PC-3 (cell line): Measurements from ENCODE around the gene TNS3.

Experiments
- EZH2 ChIP-seq: fragments of 300-600 bp; sonication (generic); IDR thresholded peaks from one replicate; pipeline ENCODE4 v1.6.1; 2017; ENCODE audit warnings: antibody characterized with exemption, mild to moderate bottlenecking, low read length; ENCODE audit not compliant: unreplicated experiment
- TF ChIP-seq, protein P1 (sequence below): fragments of 300-600 bp; sonication (generic); conservative IDR thresholded peaks from 2 replicates; pipeline ENCODE4 v1.5.1; 2017; ENCODE audit warnings: antibody characterized with exemption, low read depth, mild to moderate bottlenecking, low read length

DNA sequence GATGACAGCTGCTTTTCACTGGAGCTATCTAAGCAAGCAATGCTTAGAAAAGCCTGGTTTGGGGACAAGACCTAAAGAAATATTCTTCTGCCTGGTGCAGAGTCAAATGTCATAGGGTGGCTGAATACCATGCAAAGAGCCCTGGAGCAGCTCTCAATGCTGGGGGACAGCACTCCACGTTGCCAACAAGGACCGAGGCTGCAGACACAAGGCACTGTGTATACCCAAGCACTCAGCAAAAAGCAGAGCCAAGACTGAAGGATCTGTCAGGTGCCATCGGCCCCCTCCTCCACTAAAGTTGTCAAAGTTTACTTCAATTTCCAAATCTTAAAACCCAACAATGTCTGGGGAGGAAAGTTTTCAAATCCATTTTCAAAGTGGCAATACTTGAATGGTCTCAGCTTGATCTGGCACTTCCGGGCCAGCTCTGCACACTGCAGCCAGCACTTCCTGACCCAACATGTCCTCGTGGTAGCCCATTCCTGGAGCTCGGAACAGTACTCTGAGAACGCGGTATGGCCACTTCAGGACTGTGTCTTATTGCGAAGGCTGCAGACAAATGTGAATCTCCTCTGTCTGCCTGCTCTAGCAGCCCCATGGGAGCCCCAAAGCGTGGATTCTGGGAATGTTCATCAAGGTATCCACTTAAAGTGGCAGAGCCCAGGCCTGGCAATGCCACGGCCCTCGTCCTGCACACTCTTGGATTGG lies 191.8 kb downstream of the TNS3 start:
- TF ChIP-seq, protein P1, sequence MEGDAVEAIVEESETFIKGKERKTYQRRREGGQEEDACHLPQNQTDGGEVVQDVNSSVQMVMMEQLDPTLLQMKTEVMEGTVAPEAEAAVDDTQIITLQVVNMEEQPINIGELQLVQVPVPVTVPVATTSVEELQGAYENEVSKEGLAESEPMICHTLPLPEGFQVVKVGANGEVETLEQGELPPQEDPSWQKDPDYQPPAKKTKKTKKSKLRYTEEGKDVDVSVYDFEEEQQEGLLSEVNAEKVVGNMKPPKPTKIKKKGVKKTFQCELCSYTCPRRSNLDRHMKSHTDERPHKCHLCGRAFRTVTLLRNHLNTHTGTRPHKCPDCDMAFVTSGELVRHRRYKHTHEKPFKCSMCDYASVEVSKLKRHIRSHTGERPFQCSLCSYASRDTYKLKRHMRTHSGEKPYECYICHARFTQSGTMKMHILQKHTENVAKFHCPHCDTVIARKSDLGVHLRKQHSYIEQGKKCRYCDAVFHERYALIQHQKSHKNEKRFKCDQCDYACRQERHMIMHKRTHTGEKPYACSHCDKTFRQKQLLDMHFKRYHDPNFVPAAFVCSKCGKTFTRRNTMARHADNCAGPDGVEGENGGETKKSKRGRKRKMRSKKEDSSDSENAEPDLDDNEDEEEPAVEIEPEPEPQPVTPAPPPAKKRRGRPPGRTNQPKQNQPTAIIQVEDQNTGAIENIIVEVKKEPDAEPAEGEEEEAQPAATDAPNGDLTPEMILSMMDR: no peak
- no peak for TF ChIP-seq EZH2
